Heart right ventricle (tissue), 16 donors: ENCODE results near the gene DHODH. TPM values are rescaled to one million over a fixed set of nuclear protein-coding genes. Genes with fewer than 3 reads are reported as not detected.

Experiments
- ATAC-seq, 8 donors: fragments of 200-7000 bp; cut with Tn5 transposase; one replicate each; pipeline ENCODE4 v1.9.1; 2020; ENCODE audit warnings: mild to moderate bottlenecking in 8 of 8, moderate library complexity in 8 of 8, moderate number of reproducible peaks in 1 of 8
- DNase-seq, 2 donors: peaks; one replicate each; pipeline ENCODE4 v3.0.0-alpha.2; 2020
- H3K27ac ChIP-seq, 10 donors: fragments of 200-600 bp; sonication (generic) in 2 of 10; one replicate each; pipeline versions ENCODE4 v1.5.0 to v1.8.0; 2020 to 2022; ENCODE audit warnings: mild to moderate bottlenecking in 3 of 10
- H3K27me3 ChIP-seq, 7 donors: fragments of 200-600 bp; one replicate each; pipeline ENCODE4 v1.8.0; 2021 to 2022; ENCODE audit warnings: mild to moderate bottlenecking in 2 of 7
- H3K36me3 ChIP-seq, 9 donors: fragments of 200-600 bp; sonication (generic) in 1 of 9; one replicate each; pipeline versions ENCODE4 v1.5.0 to v1.8.0; 2020 to 2022; ENCODE audit warnings: mild to moderate bottlenecking in 2 of 9
- H3K4me1 ChIP-seq, 9 donors: fragments of 200-600 bp; sonication (generic) in 1 of 9; one replicate each; pipeline versions ENCODE4 v1.5.0 to v1.8.0; 2020 to 2022; ENCODE audit warnings: mild to moderate bottlenecking in 4 of 9
- H3K4me3 ChIP-seq, 10 donors: fragments of 200-600 bp; sonication (generic) in 2 of 10; one replicate each; pipeline versions ENCODE4 v1.5.0 to v1.8.0; 2020 to 2022; ENCODE audit warnings: mild to moderate bottlenecking in 7 of 10, moderate library complexity in 2 of 10
- H3K9me3 ChIP-seq, 11 donors: fragments of 200-600 bp in 10 of 11; sonication (generic) in 2 of 11; one replicate each; pipeline versions ENCODE4 v1.5.0 to v1.8.0; 2013 to 2022; ENCODE audit warnings: mild to moderate bottlenecking in 2 of 11, control low read depth in 1 of 11, moderate library complexity in 1 of 11
- CTCF ChIP-seq, 9 donors: fragments of 200-600 bp; sonication (generic) in 2 of 9; IDR thresholded peaks; one replicate each; pipeline versions ENCODE4 v1.5.0 to v1.8.0; 2021 to 2022; ENCODE audit warnings: antibody characterized with exemption in 9 of 9, mild to moderate bottlenecking in 5 of 9, moderate library complexity in 1 of 9
- WGBS, 2 donors: extraction: QIAGEN DNeasy Blood & Tissue Kit; methylation state at CpG; one replicate each; pipeline ENCODE4 v1.1.7; 2013; ENCODE audit warnings: inconsistent platforms in 1 of 2; 5-methylcytosine and 5-hydroxymethylcytosine counted together
- intact Hi-C, 10 donors: fragments of 100-400 bp; cut with DNase I; formaldehyde crosslinking; loops; one replicate each; pipeline versions ENCODE4 v1.11.1 to v1.14.2; 2022
- polyA plus RNA-seq, 2 donors: library from polyadenylated mRNA; stranded (reverse); fragments of 200-250 nt; gene quantifications; one replicate each; pipeline ENCODE4 v1.2.3, GENCODE V29; 2013
- total RNA-seq, 10 donors: library from RNA; stranded (reverse); fragmentation: NEBNext Ultra II Directional in 3 of 10; extraction: Animal tissue kit (Norgen Biotek cat#: 25700) in 3 of 10; gene quantifications; one replicate each; pipeline versions ENCODE4 v1.2.1 to v1.2.4, GENCODE V29; 2021 to 2023
- donor health status: Arrhythmogenic right ventricular cardiomyopathy.
- donor health status: ischemic (EF 13 %, LVEDD 7.1; RV severe dilation, severe dysfunction).
- donor health status: healthy with polysubstance abuse.
- donor health status: DM: no; HTN: yes; CAD: no.
- donor health status: DM: no; HTN: no; CAD: no.
- donor health status: ischemic (EF 25% LVEDD 6.9; RV normal size, moderate dysfunction).
- donor health status: ischemic (EF 25% LVEDD 5.7; RV mildly dilated, moderate dysfunction).
- donor health status: healthy.
- donor health status: DM: yes; HTN: yes; CAD: no.
- donor health status: Ischemic cardiomyopathy.
- donor health status: ischemic (EF 35%, LVEDD 5.7; RV mildly dilated, moderate dysfunction).
- donor health status: nonischemic (EF 11% LVEDD 7.7; RV severe dilation, severe dysfunction).
- donor health status: DM: yes; HTN: yes; CAD: no.
- donor health status: PGD.
- donor health status: ischemic (EF 29% LVEDD 5.4; RV normal size, mild dysfunction).
- donor health status: nonischemic (EF 23%, LVEDD 6.1; RV moderate dilation, normal function).

The DHODH gene
- total and polyA plus RNA-seq, 12 donors, result 6.1 to 12.6 (median 8.3) TPM

DNA sequence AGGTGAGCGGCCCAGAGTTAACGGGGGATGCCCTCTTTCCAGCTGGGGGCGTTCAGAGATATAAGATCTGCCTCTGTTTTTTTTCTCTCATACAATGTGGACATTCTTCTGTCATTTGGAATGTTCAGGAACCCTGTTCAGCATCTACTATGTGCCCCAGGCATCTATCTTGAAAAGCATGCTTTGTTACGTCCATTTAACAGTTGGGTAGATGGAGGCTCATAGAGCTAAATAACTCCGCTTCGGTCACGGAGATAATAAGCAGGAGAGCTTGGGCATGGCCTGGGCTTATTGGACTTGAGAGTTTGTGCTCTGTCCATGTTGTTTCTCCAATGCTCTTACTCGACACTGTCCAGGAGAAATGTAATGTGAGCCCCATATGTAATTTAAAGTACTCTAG, 6.1 kb downstream of the DHODH start:
- peaks cover 0 to 56% (median 0%) of the 10 kb centered on the region in 9 donors for H3K36me3 ChIP-seq
- WGBS, 2 donors, result 73 to 74% methylated on average over 8 of the region's 8 CpGs
- H3K9me3 ChIP-seq, result no peaks in the 10 kb centered on the region
- H3K4me3 ChIP-seq, result peak overlapping the region in 3 of 10 donors; percentile 8 to 27 (median 14)
- DNase-seq, result no peak
- no peak for TF ChIP-seq CTCF (IDR thresholded peaks at IDR 0.05)
- intact Hi-C loops, result loop anchor here in 2 of 10 donors (10.0 kb wide), 1 partner anchor 80 kb away; the partner anchor contains the start of genes DHX38 (in 2 of the 2) and TXNL4B (in 2 of the 2)
- no peak for ATAC-seq
- H3K27ac ChIP-seq, result peak overlapping the region in 9 of 10 donors; percentile 47 to 84 (median 74)
- peaks cover 0 to 36% (median 23%) of the 10 kb centered on the region in 9 donors for H3K4me1 ChIP-seq
- no peaks in the 10 kb centered on the region for H3K27me3 ChIP-seq

DNA sequence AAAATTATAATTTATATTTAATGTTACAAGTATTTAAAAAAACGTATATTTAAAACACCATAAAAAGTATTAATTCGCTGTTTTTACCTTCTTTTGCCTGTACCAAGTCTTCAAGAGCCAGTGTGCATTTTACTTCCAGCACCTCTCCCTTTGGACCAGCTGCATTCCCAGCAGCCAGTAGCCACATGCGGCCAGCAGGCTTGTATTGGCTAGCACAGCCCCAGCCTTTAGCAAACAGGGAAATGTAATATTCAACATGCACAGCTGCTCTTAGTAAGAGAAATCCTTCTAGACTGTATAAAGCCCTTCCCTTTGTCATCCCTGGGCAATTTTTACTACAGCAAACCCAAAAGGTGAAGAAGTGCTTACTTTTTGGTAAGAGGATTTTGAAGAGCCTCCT, 6.6 kb downstream of the DHODH start:
- Histone ChIP-seq H3K36me3 (peaks cover 0 to 60% (median 0%) of the 10 kb centered on the region in 9 donors), H3K4me1 (peaks cover 0 to 36% (median 23%) of the 10 kb centered on the region in 9 donors), H3K9me3 (no peaks in the 10 kb centered on the region), H3K27ac (peak overlapping the region in 2 of 10 donors; percentile 80 to 84), H3K27me3 (no peaks in the 10 kb centered on the region), H3K4me3 (no peak overlapping the region)
- intact Hi-C loops, result loop anchor here in 2 of 10 donors (10.0 kb wide), 1 partner anchor 80 kb away; the partner anchor contains the start of genes DHX38 (in 2 of the 2) and TXNL4B (in 2 of the 2)
- DNase-seq (no peak), ATAC-seq (no peak)
- TF ChIP-seq CTCF (IDR thresholded peaks at IDR 0.05), result no peak
- 90 to 92% methylated on average over 3 of the region's 3 CpGs for WGBS, 2 donors

DNA sequence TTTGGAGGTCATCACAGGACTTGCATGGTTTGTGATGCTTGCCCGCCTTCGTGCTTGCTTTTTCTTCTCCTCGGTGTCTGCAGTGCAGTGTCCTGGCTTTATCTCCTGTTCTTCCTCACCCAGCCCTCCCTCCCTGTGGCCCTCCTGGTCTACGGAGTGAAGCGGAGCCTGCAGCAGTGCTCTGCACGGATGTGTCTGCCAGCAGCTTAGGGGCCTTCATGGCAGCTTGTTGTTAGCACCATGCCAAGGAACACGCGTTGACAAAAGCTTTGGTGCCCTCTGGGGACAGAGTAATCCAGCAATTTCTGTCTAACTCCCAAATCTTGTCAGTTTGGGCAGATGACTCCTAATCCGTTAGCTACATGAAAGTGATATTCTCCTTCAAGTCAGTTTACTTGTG, 9.9 kb downstream of the DHODH start:
- Histone ChIP-seq H3K9me3 (no peaks in the 10 kb centered on the region), H3K27ac (no peak overlapping the region), H3K4me3 (no peak overlapping the region), H3K4me1 (peaks cover 0 to 27% (median 13%) of the 10 kb centered on the region in 9 donors), H3K27me3 (no peaks in the 10 kb centered on the region), H3K36me3 (peaks cover 0 to 79% (median 6%) of the 10 kb centered on the region in 9 donors)
- WGBS, 2 donors, result 66 to 76% methylated on average over 9 of the region's 9 CpGs
- peak in 1 of 9 donors; percentile 19 for TF ChIP-seq CTCF (IDR thresholded peaks at IDR 0.05)
- ATAC-seq (peak in 7 of 8 donors; percentile 15 to 61 (median 30)), DNase-seq (no peak)
- intact Hi-C loops, result loop anchor here in 2 of 10 donors (10.0 kb wide), 1 partner anchor 76 kb away; the partner anchor contains the start of genes DHX38 (in 2 of the 2) and TXNL4B (in 2 of the 2)

DNA sequence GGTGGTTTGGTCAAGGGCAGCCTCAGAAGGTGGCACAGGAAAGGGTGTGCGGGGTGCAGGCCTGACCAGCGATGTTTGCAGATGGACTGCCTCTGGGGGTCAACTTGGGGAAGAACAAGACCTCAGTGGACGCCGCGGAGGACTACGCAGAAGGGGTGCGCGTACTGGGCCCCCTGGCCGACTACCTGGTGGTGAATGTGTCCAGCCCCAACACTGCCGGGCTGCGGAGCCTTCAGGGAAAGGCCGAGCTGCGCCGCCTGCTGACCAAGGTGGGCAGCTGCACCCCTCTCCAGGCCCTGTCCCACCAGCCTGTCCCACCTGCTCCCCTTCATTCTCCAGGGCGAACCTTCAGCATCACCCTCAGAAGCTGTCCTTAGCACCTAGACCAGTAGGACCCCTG, 12.5 kb downstream of the DHODH start:
- DNase-seq, result no peak

More for the DNA sequence above, 12.5 kb downstream of the DHODH start:
- Histone ChIP-seq H3K27me3 (no peaks in the 10 kb centered on the region), H3K27ac (no peak overlapping the region), H3K9me3 (no peaks in the 10 kb centered on the region), H3K4me1 (peaks cover 0 to 9% (median 2%) of the 10 kb centered on the region in 9 donors), H3K4me3 (no peak overlapping the region), H3K36me3 (peaks cover 0 to 95% (median 20%) of the 10 kb centered on the region in 9 donors)
- TF ChIP-seq CTCF (IDR thresholded peaks at IDR 0.05), result peak in 2 of 9 donors; percentile 12 to 19
- intact Hi-C loops, result no loop called here
- 75 to 80% methylated on average over 14 to 15 of the region's 15 CpGs for WGBS, 2 donors
- ATAC-seq, result peak in 1 of 8 donors; percentile 11
